Lung (tissue), 12 donors: ENCODE data around the gene DNAJB5. TPM values are rescaled to one million over a fixed set of nuclear protein-coding genes. Genes with fewer than 3 reads are reported as not detected.

Source experiments
- ATAC-seq: fragments of 200-7000 bp; cut with Tn5 transposase; one replicate; pipeline ENCODE4 v1.9.1; 2020; ENCODE audit warnings: moderate number of reproducible peaks; ENCODE audit not compliant: insufficient read depth, low FRiP score
- DNase-seq, 3 donors: peaks; one replicate each; pipeline ENCODE4 v3.0.0-alpha.2; 2013 to 2017
- H3K27ac ChIP-seq, 2 donors: one replicate each; pipeline ENCODE4 v1.5.1; 2013; ENCODE audit warnings: mild to moderate bottlenecking in 2 of 2, moderate library complexity in 2 of 2, control low read depth in 1 of 2, inconsistent platforms in 1 of 2, low read depth in 1 of 2, low read length in 1 of 2
- H3K27me3 ChIP-seq, 3 donors: one replicate each; pipeline ENCODE4 v1.5.1; 2013; ENCODE audit warnings: low read length in 2 of 3; ENCODE audit not compliant: control insufficient read depth in 3 of 3, insufficient read depth in 3 of 3
- H3K36me3 ChIP-seq, 4 donors: one replicate each; pipeline ENCODE4 v1.5.1; 2013; ENCODE audit warnings: low read length in 4 of 4, mild to moderate bottlenecking in 1 of 4, moderate library complexity in 1 of 4; ENCODE audit not compliant: control insufficient read depth in 4 of 4, insufficient read depth in 4 of 4
- H3K4me1 ChIP-seq, 5 donors: one replicate each; pipeline ENCODE4 v1.5.1; 2013; ENCODE audit warnings: low read length in 5 of 5, mild to moderate bottlenecking in 2 of 5, moderate library complexity in 1 of 5; ENCODE audit not compliant: control insufficient read depth in 5 of 5, insufficient read depth in 5 of 5
- H3K4me3 ChIP-seq: one replicate; pipeline ENCODE4 v1.5.1; 2013; ENCODE audit warnings: mild to moderate bottlenecking, control low read depth, moderate library complexity
- H3K9ac ChIP-seq, 2 donors: one replicate each; pipeline ENCODE4 v1.5.1; 2013; ENCODE audit warnings: low read length in 2 of 2, control low read depth in 1 of 2; ENCODE audit not compliant: insufficient read depth in 1 of 2
- H3K9me3 ChIP-seq, 4 donors: one replicate each; pipeline ENCODE4 v1.5.1; 2013; ENCODE audit warnings: low read length in 3 of 4, mild to moderate bottlenecking in 1 of 4, moderate library complexity in 1 of 4; ENCODE audit not compliant: control insufficient read depth in 4 of 4, insufficient read depth in 3 of 4
- CTCF ChIP-seq: IDR thresholded peaks from 2 replicates; pipeline ENCODE4 v1.5.1; 2012; ENCODE audit warnings: mild to moderate bottlenecking; ENCODE audit errors: control extremely low read depth, extremely low read depth
- WGBS, 2 donors: extraction: QIAGEN DNeasy Blood & Tissue Kit; methylation state at CpG; one replicate each; pipeline ENCODE4 v1.1.7; 2013; 5-methylcytosine and 5-hydroxymethylcytosine counted together
- polyA plus RNA-seq, 2 donors: library from polyadenylated mRNA; stranded (reverse); fragments of 200-250 nt; gene quantifications; one replicate each; pipeline ENCODE4 v1.2.1, GENCODE V29; 2013
- total RNA-seq, 2 donors: library from RNA; depleted of rRNA in 1 of 2; stranded (reverse); fragments of >200 nt in 1 of 2; gene quantifications; one replicate each; pipeline ENCODE4 v1.2.1, GENCODE V29; 2014 to 2021
- donor health status: control.
- donor health status: control.
- donor health status: Bipolar disorder and iron deficiency.
- donor health status: healthy.
- donor health status: DM: yes; HTN: yes; CAD: no.

Gene DNAJB5
- total and polyA plus RNA-seq, 4 donors, result 4.5 to 10.3 (median 6.9) TPM

GRCh38 chr9:34999576-34999975, 10.0 kb downstream of the DNAJB5 start:
- no peaks in the 10 kb centered on the region for H3K27me3 ChIP-seq
- no peak for ATAC-seq
- peaks cover 0 to 9% (median 0%) of the 10 kb centered on the region in 5 donors for H3K4me1 ChIP-seq
- no peak overlapping the region for H3K9ac ChIP-seq
- DNase-seq, result no peak
- WGBS, 2 donors, result 93 to 94% methylated on average over 2 of the region's 2 CpGs
- H3K4me3 ChIP-seq, result no peak overlapping the region
- TF ChIP-seq CTCF, result no peak
- H3K36me3 ChIP-seq, result peaks cover 3 to 13% (median 8%) of the 10 kb centered on the region in 4 donors
- H3K9me3 ChIP-seq, result no peaks in the 10 kb centered on the region
- H3K27ac ChIP-seq, result no peak overlapping the region

DNA sequence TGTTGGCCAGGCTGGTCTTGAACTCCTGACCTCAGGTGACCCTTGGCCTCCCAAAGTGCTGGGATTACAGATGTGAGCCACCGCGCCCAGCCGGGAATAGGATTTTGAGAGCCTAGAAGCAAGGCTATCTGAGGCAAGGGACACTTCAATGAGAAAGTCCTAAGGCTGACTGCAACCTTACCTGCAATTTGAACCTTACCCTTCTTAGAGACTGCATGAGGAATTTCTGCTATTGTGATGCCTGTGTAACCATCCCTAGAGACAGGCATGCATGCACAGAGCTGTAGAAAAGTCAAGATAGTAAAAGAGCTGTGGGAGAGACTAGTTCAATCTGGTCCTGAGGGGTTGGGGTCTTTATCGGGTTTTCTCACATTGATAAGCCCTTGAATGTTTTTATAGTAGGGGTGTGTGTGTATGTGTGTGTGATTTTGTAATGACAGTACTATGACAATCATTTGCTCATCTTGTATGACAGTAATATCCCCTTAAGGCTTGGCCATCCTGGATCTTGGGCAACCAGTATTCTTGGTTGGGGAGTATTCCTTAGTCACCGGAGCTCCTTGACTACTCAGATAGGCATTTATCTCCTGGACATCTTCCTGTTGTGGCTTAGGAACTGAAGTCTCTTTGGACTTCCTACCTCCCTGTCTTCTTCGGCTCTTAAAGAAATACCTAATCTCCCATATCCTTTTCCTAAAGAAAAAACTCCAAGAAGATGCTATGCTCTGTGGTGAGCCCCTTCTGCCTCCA, 11.2 kb downstream of the DNAJB5 start:
- Histone ChIP-seq H3K9me3 (no peaks in the 10 kb centered on the region), H3K4me3 (no peak overlapping the region), H3K36me3 (peaks cover 3 to 13% (median 8%) of the 10 kb centered on the region in 4 donors), H3K27me3 (no peaks in the 10 kb centered on the region), H3K9ac (no peak overlapping the region), H3K4me1 (peaks cover 0 to 6% (median 0%) of the 10 kb centered on the region in 5 donors), H3K27ac (no peak overlapping the region)
- no peak for TF ChIP-seq CTCF
- DNase-seq, result no peak
- ATAC-seq, result no peak
- WGBS, 2 donors, result 88 to 90% methylated on average over 6 of the region's 6 CpGs

DNA sequence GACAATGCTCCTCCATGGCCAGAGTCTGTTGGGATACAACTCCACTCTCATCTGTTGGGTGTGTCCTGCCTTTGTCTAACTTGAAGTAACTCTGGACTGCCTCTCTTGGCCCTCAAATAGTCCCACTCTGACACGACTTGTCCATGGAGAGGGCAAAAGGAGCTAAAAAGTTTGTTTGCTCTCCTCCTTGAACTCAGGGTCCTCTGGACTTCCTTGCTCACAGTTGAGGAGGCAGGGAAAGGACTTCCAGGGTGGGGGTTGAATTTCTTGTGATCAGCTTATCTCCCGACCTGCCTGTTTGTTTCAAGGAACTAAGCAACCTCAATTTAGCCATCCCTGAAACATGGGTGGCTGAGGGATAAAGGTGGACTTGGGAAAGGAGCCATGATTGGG, 11.7 kb downstream of the DNAJB5 start:
- Histone ChIP-seq H3K9me3 (no peaks in the 10 kb centered on the region), H3K4me3 (no peak overlapping the region), H3K27ac (no peak overlapping the region), H3K4me1 (peaks cover 0 to 6% (median 0%) of the 10 kb centered on the region in 5 donors), H3K27me3 (no peaks in the 10 kb centered on the region), H3K9ac (no peak overlapping the region), H3K36me3 (peaks cover 3 to 12% (median 7%) of the 10 kb centered on the region in 4 donors)
- ATAC-seq, result no peak
- no peak for TF ChIP-seq CTCF
- no peak for DNase-seq
- 60 to 80% methylated on average over 2 of the region's 2 CpGs for WGBS, 2 donors
